ENCODE results near the gene GPC1.

DNA sequence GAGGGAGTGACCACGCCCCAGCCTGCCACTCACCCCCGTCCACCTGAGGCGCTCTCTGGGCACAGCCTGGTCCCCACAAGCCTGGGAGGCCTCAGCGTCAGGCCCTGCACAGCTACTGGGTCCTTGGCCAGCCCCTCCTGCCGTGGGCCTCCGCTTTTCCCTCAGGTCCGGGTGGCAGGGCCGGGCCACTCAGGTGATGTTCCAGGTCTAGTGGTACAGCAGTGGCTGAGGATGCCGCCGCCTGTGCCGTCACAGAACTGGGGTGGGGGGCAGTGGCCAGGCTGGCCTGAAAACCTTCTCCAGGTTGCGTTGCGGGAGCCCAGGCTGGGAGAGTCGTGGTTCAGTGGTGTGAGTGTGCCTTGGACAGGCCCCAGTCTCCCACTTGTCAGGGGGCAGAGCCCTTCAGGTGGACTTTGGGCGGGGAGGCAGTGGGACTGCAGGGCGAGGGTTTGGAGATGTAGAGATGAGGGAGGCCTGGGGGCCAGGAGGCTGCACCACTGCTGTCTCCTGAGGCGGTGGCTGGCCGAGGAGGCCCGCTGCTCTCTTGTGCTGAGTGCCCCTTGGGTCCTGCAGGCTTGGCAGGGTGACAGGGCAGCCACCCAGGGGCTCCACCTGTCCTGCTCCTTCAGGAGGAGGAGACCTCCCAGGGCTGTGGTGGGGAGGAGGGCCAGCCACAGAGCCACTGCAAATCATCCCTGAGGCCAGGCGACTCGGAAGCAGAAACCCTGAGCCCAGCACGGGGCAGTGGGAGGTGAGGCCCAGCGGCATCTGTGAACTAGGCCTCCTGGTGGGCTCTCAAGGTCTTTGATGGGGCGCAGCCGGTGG, 7.6 kb downstream of the GPC1 start:
- TF ChIP-seq, protein P1, sequence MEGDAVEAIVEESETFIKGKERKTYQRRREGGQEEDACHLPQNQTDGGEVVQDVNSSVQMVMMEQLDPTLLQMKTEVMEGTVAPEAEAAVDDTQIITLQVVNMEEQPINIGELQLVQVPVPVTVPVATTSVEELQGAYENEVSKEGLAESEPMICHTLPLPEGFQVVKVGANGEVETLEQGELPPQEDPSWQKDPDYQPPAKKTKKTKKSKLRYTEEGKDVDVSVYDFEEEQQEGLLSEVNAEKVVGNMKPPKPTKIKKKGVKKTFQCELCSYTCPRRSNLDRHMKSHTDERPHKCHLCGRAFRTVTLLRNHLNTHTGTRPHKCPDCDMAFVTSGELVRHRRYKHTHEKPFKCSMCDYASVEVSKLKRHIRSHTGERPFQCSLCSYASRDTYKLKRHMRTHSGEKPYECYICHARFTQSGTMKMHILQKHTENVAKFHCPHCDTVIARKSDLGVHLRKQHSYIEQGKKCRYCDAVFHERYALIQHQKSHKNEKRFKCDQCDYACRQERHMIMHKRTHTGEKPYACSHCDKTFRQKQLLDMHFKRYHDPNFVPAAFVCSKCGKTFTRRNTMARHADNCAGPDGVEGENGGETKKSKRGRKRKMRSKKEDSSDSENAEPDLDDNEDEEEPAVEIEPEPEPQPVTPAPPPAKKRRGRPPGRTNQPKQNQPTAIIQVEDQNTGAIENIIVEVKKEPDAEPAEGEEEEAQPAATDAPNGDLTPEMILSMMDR (tag by site-specific recombination; IDR thresholded peaks at IDR 0.05), result no peak
- TF ChIP-seq ZNF76 (tag by site-specific recombination; IDR thresholded peaks at IDR 0.05; ENCODE audit: borderline replicate concordance, low read depth) (no peak), ZBTB10 (tag by site-specific recombination; IDR thresholded peaks at IDR 0.05) (no peak), HOXC10 (CRISPR knock-in tag; IDR thresholded peaks at IDR 0.05) (no peak), ZNF660 (tag by site-specific recombination; IDR thresholded peaks at IDR 0.05) (no peak)
- TF ChIP-seq, protein P2, sequence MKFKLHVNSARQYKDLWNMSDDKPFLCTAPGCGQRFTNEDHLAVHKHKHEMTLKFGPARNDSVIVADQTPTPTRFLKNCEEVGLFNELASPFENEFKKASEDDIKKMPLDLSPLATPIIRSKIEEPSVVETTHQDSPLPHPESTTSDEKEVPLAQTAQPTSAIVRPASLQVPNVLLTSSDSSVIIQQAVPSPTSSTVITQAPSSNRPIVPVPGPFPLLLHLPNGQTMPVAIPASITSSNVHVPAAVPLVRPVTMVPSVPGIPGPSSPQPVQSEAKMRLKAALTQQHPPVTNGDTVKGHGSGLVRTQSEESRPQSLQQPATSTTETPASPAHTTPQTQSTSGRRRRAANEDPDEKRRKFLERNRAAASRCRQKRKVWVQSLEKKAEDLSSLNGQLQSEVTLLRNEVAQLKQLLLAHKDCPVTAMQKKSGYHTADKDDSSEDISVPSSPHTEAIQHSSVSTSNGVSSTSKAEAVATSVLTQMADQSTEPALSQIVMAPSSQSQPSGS (tag by site-specific recombination; IDR thresholded peaks at IDR 0.05; ENCODE audit: low read depth), result no peak

Measured in HEK293 (cell line).